HG03342 (cell line): Measurements from ENCODE around the gene GATA5.

Source experiments
- ATAC-seq: cut with Tn5 transposase; IDR thresholded peaks from one replicate; pipeline ENCODE4 v1.9.1; 2021; ENCODE audit warnings: mild to moderate bottlenecking, moderate library complexity; ENCODE audit not compliant: unreplicated experiment

The GATA5 gene

GRCh38 chr20:62457098-62457497 lies 18.7 kb downstream of the GATA5 start:
- no peak for ATAC-seq

- ATAC-seq, result no peak
Measured at GRCh38 chr20:62455929-62456328, 19.9 kb downstream of the GATA5 start.

- no peak for ATAC-seq
Measured at GRCh38 chr20:62454904-62455636, 20.7 kb downstream of the GATA5 start.

GRCh38 chr20:62453186-62453808 lies 22.5 kb downstream of the GATA5 start:
- no peak for ATAC-seq

- no peak for ATAC-seq
Measured at GRCh38 chr20:62452475-62453095, 23.2 kb downstream of the GATA5 start.

- ATAC-seq, result no peak
Measured at GRCh38 chr20:62451970-62452369, 23.8 kb downstream of the GATA5 start.

- no peak for ATAC-seq
Measured at GRCh38 chr20:62451156-62451767, 24.5 kb downstream of the GATA5 start.

GRCh38 chr20:62449951-62450691 lies 25.7 kb downstream of the GATA5 start:
- no peak for ATAC-seq

GRCh38 chr20:62448788-62449187 lies 27.0 kb downstream of the GATA5 start:
- no peak for ATAC-seq

- ATAC-seq, result no peak
Measured at GRCh38 chr20:62448038-62448437, 27.8 kb downstream of the GATA5 start.

GRCh38 chr20:62446888-62447869 lies 28.6 kb downstream of the GATA5 start:
- no peak for ATAC-seq

GRCh38 chr20:62446481-62446880 lies 29.3 kb downstream of the GATA5 start:
- ATAC-seq, result no peak

GRCh38 chr20:62445553-62446340 lies 30.0 kb downstream of the GATA5 start:
- no peak for ATAC-seq

GRCh38 chr20:62444286-62444685 lies 31.5 kb downstream of the GATA5 start:
- no peak for ATAC-seq

- no peak for ATAC-seq
Measured at GRCh38 chr20:62441987-62442539, 33.7 kb downstream of the GATA5 start.

GRCh38 chr20:62439218-62439617 lies 36.6 kb downstream of the GATA5 start:
- no peak for ATAC-seq

- no peak for ATAC-seq
Measured at GRCh38 chr20:62437927-62438326, 37.9 kb downstream of the GATA5 start.

- no peak for ATAC-seq
Measured at GRCh38 chr20:62437496-62437895, 38.3 kb downstream of the GATA5 start.

- ATAC-seq, result no peak
Measured at GRCh38 chr20:62436692-62437091, 39.1 kb downstream of the GATA5 start.
